Liver (tissue), 9 donors: Measurements from ENCODE around the gene WDR7. TPM values are rescaled to one million over a fixed set of nuclear protein-coding genes. Genes with fewer than 3 reads are reported as not detected.

Source experiments
- DNase-seq: peaks from one replicate; pipeline ENCODE4 v3.0.0-alpha.2; 2017; ENCODE audit warnings: low spot score
- H3K27ac ChIP-seq, 2 donors: one replicate each; pipeline ENCODE4 v1.7.0; 2013; ENCODE audit warnings: inconsistent platforms in 2 of 2, low read length in 2 of 2, control low read depth in 1 of 2, low read depth in 1 of 2, mild to moderate bottlenecking in 1 of 2
- H3K27me3 ChIP-seq, 4 donors: one replicate each; pipeline versions ENCODE4 v1.6.1 to v1.7.0; 2013; ENCODE audit warnings: low read length in 3 of 4, inconsistent platforms in 1 of 4, mild to moderate bottlenecking in 1 of 4, moderate library complexity in 1 of 4; ENCODE audit not compliant: control insufficient read depth in 4 of 4, insufficient read depth in 4 of 4
- H3K36me3 ChIP-seq, 4 donors: one replicate each; pipeline versions ENCODE4 v1.6.1 to v1.7.0; 2013; ENCODE audit warnings: low read length in 3 of 4, mild to moderate bottlenecking in 3 of 4, low read depth in 1 of 4, moderate library complexity in 1 of 4; ENCODE audit not compliant: control insufficient read depth in 4 of 4, insufficient read depth in 3 of 4
- H3K4me1 ChIP-seq, 4 donors: one replicate each; pipeline versions ENCODE4 v1.6.1 to v1.7.0; 2013; ENCODE audit warnings: low read length in 3 of 4, mild to moderate bottlenecking in 3 of 4, moderate library complexity in 1 of 4; ENCODE audit not compliant: control insufficient read depth in 4 of 4, insufficient read depth in 4 of 4
- H3K4me3 ChIP-seq, 3 donors: one replicate each; pipeline versions ENCODE4 v1.6.1 to v1.7.0; 2013; ENCODE audit warnings: low read length in 3 of 3, control low read depth in 1 of 3, low read depth in 1 of 3, mild to moderate bottlenecking in 1 of 3
- H3K9ac ChIP-seq, 2 donors: one replicate each; pipeline ENCODE4 v1.7.0; 2013; ENCODE audit warnings: low read length in 2 of 2, mild to moderate bottlenecking in 2 of 2, moderate library complexity in 2 of 2, control low read depth in 1 of 2, low read depth in 1 of 2
- H3K9me3 ChIP-seq, 4 donors: one replicate each; pipeline versions ENCODE4 v1.6.1 to v1.7.0; 2013; ENCODE audit warnings: low read length in 3 of 4; ENCODE audit not compliant: control insufficient read depth in 4 of 4
- EGR1 ChIP-seq, 2 donors: IDR thresholded peaks; 2 replicates each; pipeline ENCODE4 v1.6.1; 2016 to 2018; ENCODE audit warnings: antibody characterized with exemption in 2 of 2, low read depth in 2 of 2
- FOXA1 ChIP-seq: IDR thresholded peaks from 2 replicates; pipeline ENCODE4 v1.6.1; 2016; ENCODE audit warnings: antibody characterized with exemption
- FOXA2 ChIP-seq: IDR thresholded peaks from 2 replicates; pipeline ENCODE4 v1.6.1; 2016; ENCODE audit warnings: antibody characterized with exemption
- GABPA ChIP-seq, 2 donors: IDR thresholded peaks in 1 of 2; conservative IDR thresholded peaks in 1 of 2; 2 replicates each; pipeline ENCODE4 v1.6.1; 2016; ENCODE audit warnings: antibody characterized with exemption in 2 of 2, mild to moderate bottlenecking in 1 of 2, moderate library complexity in 1 of 2
- HNF4A ChIP-seq, 2 donors: conservative IDR thresholded peaks; 2 replicates each; pipeline ENCODE4 v1.6.1; 2016; ENCODE audit warnings: antibody characterized with exemption in 2 of 2, mild to moderate bottlenecking in 2 of 2
- HNF4G ChIP-seq: IDR thresholded peaks from 2 replicates; pipeline ENCODE4 v1.6.1; 2016; ENCODE audit warnings: antibody characterized with exemption
- JUND ChIP-seq, 2 donors: IDR thresholded peaks; 2 replicates each; pipeline ENCODE4 v1.6.1; 2016; ENCODE audit warnings: antibody characterized with exemption in 2 of 2
- NR2F2 ChIP-seq: IDR thresholded peaks from 2 replicates; pipeline ENCODE4 v1.6.1; 2016; ENCODE audit warnings: antibody characterized with exemption
- RAD21 ChIP-seq, 2 donors: IDR thresholded peaks; 2 replicates each; pipeline ENCODE4 v1.6.1; 2016; ENCODE audit warnings: antibody characterized with exemption in 2 of 2, mild to moderate bottlenecking in 2 of 2
- RXRA ChIP-seq, 2 donors: IDR thresholded peaks; 2 replicates each; pipeline ENCODE4 v1.6.1; 2017 to 2018; ENCODE audit warnings: antibody characterized with exemption in 2 of 2, mild to moderate bottlenecking in 1 of 2
- SP1 ChIP-seq: IDR thresholded peaks from 2 replicates; pipeline ENCODE4 v1.6.1; 2018; ENCODE audit warnings: antibody characterized with exemption, mild to moderate bottlenecking
- TAF1 ChIP-seq: conservative IDR thresholded peaks from 2 replicates; pipeline ENCODE4 v1.6.1; 2016; ENCODE audit warnings: antibody characterized with exemption, mild to moderate bottlenecking
- YY1 ChIP-seq: IDR thresholded peaks from 2 replicates; pipeline ENCODE4 v1.6.1; 2016; ENCODE audit warnings: antibody characterized with exemption, mild to moderate bottlenecking
- WGBS: extraction: QIAGEN DNeasy Blood & Tissue Kit; methylation state at CpG from one replicate; pipeline ENCODE4 v1.1.7; 2013; 5-methylcytosine and 5-hydroxymethylcytosine counted together
- polyA plus RNA-seq, 2 donors: library from polyadenylated mRNA; stranded (reverse) in 1 of 2; unstranded in 1 of 2; fragments of 200-250 nt in 1 of 2; fragments of >200 nt in 1 of 2; fragmentation: Nextera tagmentation in 1 of 2; extraction: Ambion mirVana in 1 of 2; gene quantifications; one replicate each; pipeline versions ENCODE4 v1.2.1 to v1.2.3, GENCODE V29; 2013 to 2015
- total RNA-seq, 2 donors: library from RNA; depleted of rRNA; stranded (reverse); fragments of >200 nt; gene quantifications; one replicate each; pipeline ENCODE4 v1.2.3, GENCODE V29; 2014
- TF ChIP-seq, protein P1 (sequence below): IDR thresholded peaks from 2 replicates; pipeline ENCODE4 v1.6.1; 2016; ENCODE audit warnings: antibody characterized with exemption, mild to moderate bottlenecking
- TF ChIP-seq, protein P2 (sequence below): fragments of 150-350 bp; IDR thresholded peaks from 2 replicates; pipeline ENCODE4 v1.5.1; 2017; ENCODE audit warnings: improper control_type of control experiment, low read depth, low read length; ENCODE audit not compliant: missing input control
- TF ChIP-seq, protein P3 (sequence below): IDR thresholded peaks from 2 replicates; pipeline ENCODE4 v1.6.1; 2016; ENCODE audit warnings: antibody characterized with exemption
- TF ChIP-seq, protein P4 (sequence below): IDR thresholded peaks from 2 replicates; pipeline ENCODE4 v1.6.1; 2016; ENCODE audit warnings: antibody characterized with exemption
- TF ChIP-seq, protein P5 (sequence below): IDR thresholded peaks from 2 replicates; pipeline ENCODE4 v1.6.1; 2016; ENCODE audit warnings: antibody characterized with exemption
- donor health status: healthy.
- donor health status: healthy.
- donor health status: healthy.
- donor health status: healthy.
- donor health status: healthy.

WDR7 gene
- total RNA-seq (10 to 100 TPM; 19.8 to 26.6 TPM), polyA plus RNA-seq (1 to 10 TPM; 4.5 to 6.5 TPM)

DNA sequence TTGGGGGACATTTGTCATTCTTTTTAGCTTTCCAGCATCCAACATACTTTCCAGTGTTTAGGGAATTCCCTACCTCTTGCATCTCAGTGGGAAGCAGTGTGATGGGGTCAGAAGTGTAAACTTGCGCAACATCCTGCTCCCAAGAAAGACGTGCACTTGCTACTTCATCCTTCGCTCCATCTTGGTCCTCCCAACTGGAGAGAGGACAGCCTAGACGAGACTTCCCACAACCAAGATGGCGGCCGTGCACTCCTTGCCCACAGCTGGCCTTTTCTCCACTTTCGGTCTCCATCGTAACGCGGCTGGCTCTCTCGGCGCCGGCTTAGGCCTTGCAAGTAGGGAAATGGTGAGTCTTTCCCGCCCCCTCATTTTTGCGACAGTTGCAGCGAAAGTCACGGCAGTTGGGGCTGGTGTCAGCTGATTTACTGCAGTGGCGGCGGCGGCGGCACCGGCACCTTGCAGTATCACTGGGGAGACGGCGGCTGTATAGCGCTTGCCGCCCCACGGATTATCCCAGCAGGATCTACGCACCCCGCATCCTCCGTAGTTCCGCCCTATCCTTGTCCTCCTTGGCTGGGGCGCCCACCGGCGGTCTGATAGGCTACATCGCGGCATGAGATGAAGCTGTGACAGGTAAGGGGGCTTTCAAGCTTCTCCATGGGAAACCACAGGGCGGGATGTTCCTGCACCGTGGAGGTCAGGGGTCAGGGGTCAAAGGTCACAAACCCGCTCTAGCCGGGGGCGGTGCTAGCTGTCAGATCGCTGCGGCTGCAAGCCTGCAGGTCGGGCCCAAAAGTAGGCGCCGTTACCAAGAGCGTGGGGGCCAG lies at the start of gene WDR7:
Gene WDR7, plus strand, starts transcription at position 416 of the 827 bp plus-strand sequence. CDS start 21,157 bp downstream, outside the sequence.
- no peak for TF ChIP-seq TAF1
- peak; percentile 98 for TF ChIP-seq NR2F2
- TF ChIP-seq JUND (IDR thresholded peaks at IDR 0.05) = peak; percentile 62 to 77
- TF ChIP-seq HNF4G = no peak
- TF ChIP-seq YY1 = peak; percentile 100
- TF ChIP-seq, protein P1, sequence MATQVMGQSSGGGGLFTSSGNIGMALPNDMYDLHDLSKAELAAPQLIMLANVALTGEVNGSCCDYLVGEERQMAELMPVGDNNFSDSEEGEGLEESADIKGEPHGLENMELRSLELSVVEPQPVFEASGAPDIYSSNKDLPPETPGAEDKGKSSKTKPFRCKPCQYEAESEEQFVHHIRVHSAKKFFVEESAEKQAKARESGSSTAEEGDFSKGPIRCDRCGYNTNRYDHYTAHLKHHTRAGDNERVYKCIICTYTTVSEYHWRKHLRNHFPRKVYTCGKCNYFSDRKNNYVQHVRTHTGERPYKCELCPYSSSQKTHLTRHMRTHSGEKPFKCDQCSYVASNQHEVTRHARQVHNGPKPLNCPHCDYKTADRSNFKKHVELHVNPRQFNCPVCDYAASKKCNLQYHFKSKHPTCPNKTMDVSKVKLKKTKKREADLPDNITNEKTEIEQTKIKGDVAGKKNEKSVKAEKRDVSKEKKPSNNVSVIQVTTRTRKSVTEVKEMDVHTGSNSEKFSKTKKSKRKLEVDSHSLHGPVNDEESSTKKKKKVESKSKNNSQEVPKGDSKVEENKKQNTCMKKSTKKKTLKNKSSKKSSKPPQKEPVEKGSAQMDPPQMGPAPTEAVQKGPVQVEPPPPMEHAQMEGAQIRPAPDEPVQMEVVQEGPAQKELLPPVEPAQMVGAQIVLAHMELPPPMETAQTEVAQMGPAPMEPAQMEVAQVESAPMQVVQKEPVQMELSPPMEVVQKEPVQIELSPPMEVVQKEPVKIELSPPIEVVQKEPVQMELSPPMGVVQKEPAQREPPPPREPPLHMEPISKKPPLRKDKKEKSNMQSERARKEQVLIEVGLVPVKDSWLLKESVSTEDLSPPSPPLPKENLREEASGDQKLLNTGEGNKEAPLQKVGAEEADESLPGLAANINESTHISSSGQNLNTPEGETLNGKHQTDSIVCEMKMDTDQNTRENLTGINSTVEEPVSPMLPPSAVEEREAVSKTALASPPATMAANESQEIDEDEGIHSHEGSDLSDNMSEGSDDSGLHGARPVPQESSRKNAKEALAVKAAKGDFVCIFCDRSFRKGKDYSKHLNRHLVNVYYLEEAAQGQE = peak; percentile 41
- peak; percentile 1 for TF ChIP-seq FOXA2
- TF ChIP-seq EGR1 (IDR thresholded peaks at IDR 0.05; ENCODE audit: low read depth in 2 of 2) = peak; percentile 99
- TF ChIP-seq FOXA1 = peak; percentile 67
- peak; percentile 30 to 50 for TF ChIP-seq RAD21 (IDR thresholded peaks at IDR 0.05)
- TF ChIP-seq HNF4A (conservative IDR thresholded peaks at IDR 0.05) = peak; percentile 36 to 45
- TF ChIP-seq, protein P2, sequence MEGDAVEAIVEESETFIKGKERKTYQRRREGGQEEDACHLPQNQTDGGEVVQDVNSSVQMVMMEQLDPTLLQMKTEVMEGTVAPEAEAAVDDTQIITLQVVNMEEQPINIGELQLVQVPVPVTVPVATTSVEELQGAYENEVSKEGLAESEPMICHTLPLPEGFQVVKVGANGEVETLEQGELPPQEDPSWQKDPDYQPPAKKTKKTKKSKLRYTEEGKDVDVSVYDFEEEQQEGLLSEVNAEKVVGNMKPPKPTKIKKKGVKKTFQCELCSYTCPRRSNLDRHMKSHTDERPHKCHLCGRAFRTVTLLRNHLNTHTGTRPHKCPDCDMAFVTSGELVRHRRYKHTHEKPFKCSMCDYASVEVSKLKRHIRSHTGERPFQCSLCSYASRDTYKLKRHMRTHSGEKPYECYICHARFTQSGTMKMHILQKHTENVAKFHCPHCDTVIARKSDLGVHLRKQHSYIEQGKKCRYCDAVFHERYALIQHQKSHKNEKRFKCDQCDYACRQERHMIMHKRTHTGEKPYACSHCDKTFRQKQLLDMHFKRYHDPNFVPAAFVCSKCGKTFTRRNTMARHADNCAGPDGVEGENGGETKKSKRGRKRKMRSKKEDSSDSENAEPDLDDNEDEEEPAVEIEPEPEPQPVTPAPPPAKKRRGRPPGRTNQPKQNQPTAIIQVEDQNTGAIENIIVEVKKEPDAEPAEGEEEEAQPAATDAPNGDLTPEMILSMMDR = no peak
- peak; percentile 49 to 65 for TF ChIP-seq RXRA (IDR thresholded peaks at IDR 0.05)
- TF ChIP-seq, protein P3, sequence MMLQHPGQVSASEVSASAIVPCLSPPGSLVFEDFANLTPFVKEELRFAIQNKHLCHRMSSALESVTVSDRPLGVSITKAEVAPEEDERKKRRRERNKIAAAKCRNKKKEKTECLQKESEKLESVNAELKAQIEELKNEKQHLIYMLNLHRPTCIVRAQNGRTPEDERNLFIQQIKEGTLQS = peak; percentile 23
- TF ChIP-seq, protein P4, sequence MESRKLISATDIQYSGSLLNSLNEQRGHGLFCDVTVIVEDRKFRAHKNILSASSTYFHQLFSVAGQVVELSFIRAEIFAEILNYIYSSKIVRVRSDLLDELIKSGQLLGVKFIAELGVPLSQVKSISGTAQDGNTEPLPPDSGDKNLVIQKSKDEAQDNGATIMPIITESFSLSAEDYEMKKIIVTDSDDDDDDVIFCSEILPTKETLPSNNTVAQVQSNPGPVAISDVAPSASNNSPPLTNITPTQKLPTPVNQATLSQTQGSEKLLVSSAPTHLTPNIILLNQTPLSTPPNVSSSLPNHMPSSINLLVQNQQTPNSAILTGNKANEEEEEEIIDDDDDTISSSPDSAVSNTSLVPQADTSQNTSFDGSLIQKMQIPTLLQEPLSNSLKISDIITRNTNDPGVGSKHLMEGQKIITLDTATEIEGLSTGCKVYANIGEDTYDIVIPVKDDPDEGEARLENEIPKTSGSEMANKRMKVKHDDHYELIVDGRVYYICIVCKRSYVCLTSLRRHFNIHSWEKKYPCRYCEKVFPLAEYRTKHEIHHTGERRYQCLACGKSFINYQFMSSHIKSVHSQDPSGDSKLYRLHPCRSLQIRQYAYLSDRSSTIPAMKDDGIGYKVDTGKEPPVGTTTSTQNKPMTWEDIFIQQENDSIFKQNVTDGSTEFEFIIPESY = peak; percentile 98
- peak; percentile 60 for TF ChIP-seq SP1
- TF ChIP-seq, protein P5, sequence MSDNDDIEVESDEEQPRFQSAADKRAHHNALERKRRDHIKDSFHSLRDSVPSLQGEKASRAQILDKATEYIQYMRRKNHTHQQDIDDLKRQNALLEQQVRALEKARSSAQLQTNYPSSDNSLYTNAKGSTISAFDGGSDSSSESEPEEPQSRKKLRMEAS = peak; percentile 80
- TF ChIP-seq GABPA (IDR thresholded peaks at IDR 0.05 in 1 of 2, conservative IDR thresholded peaks at IDR 0.05 in 1 of 2) = peak in 1 of 2 donors; percentile 79
- under 1% methylated on average over 47 of the region's 47 CpGs for WGBS
- H3K9me3 ChIP-seq = no peaks in the 10 kb centered on the region
- H3K4me1 ChIP-seq = peaks cover 0 to 15% (median 14%) of the 10 kb centered on the region in 4 donors
- no peaks in the 10 kb centered on the region for H3K36me3 ChIP-seq
- DNase-seq = peak; percentile 96
- H3K27me3 ChIP-seq = no peaks in the 10 kb centered on the region
- H3K4me3 ChIP-seq = peak within 1 kb of the TSS; percentile 72 to 98 (median 94)
- peak within 1 kb of the TSS; percentile 24 to 87 for H3K9ac ChIP-seq
- peak within 1 kb of the TSS; percentile 84 to 92 for H3K27ac ChIP-seq
